A549 (cell line): ENCODE measurements around the gene TMEM139.

Source experiments
- CHD2 ChIP-seq: fragments of 150-350 bp; IDR thresholded peaks from 2 replicates; pipeline ENCODE4 v1.6.1; 2014; ENCODE audit warnings: low read length; ENCODE audit not compliant: partially characterized antibody
- EP300 ChIP-seq, 2 experiments: fragments of >200 bp; sonication (Bioruptor Twin); formaldehyde crosslinking; IDR thresholded peaks; 2 replicates in 1 of 2; 3 replicates in 1 of 2; pipeline ENCODE4 v1.6.1; 2016 to 2017
- GATA3 ChIP-seq: IDR thresholded peaks from 2 replicates; pipeline ENCODE4 v1.6.1; 2012; ENCODE audit warnings: borderline replicate concordance
- HOXB5 ChIP-seq: fragments of 250-450 bp; sonication (Bioruptor Pico); IDR thresholded peaks from 2 replicates; pipeline ENCODE4 v1.5.0; 2020; ENCODE audit warnings: mild to moderate bottlenecking, moderate library complexity
- KDM5A ChIP-seq: fragments of 200-600 bp; sonication (generic); IDR thresholded peaks from 2 replicates; pipeline ENCODE4 v1.6.1; 2016; ENCODE audit warnings: antibody characterized with exemption, mild to moderate bottlenecking
- MYC ChIP-seq: IDR thresholded peaks from 2 replicates; pipeline ENCODE4 v1.6.1; 2012; ENCODE audit warnings: mild to moderate bottlenecking, inconsistent platforms, low read length, improper control_type of control experiment, borderline replicate concordance
- POLR2A ChIP-seq: IDR thresholded peaks from 2 replicates; pipeline ENCODE4 v1.6.1; 2012; ENCODE audit warnings: mild to moderate bottlenecking, low read length
- RFX5 ChIP-seq: fragments of 450-650 bp; IDR thresholded peaks from 2 replicates; pipeline ENCODE4 v1.7.1; 2014; ENCODE audit warnings: antibody characterized with exemption, mild to moderate bottlenecking, moderate library complexity
- TF ChIP-seq, protein P1 (sequence below): IDR thresholded peaks from 2 replicates; pipeline ENCODE4 v1.6.1; 2012
- TF ChIP-seq, protein P2 (sequence below): fragments of >200 bp; sonication (Bioruptor Twin); formaldehyde crosslinking; IDR thresholded peaks from 3 replicates; pipeline ENCODE4 v1.5.1; 2016
- TF ChIP-seq, protein P3 (sequence below): fragments of 200-600 bp; sonication (generic); IDR thresholded peaks from 2 replicates; pipeline ENCODE4 v1.6.1; 2016; ENCODE audit warnings: antibody characterized with exemption, mild to moderate bottlenecking, moderate library complexity
- TF ChIP-seq, protein P4 (sequence below): fragments of 450-650 bp; IDR thresholded peaks from 2 replicates; pipeline ENCODE4 v1.6.1; 2014; ENCODE audit warnings: antibody characterized with exemption
- TF ChIP-seq, protein P5 (sequence below): fragments of >200 bp; sonication (Bioruptor Twin); formaldehyde crosslinking; IDR thresholded peaks from 3 replicates; pipeline ENCODE4 v1.6.1; 2016

DNA sequence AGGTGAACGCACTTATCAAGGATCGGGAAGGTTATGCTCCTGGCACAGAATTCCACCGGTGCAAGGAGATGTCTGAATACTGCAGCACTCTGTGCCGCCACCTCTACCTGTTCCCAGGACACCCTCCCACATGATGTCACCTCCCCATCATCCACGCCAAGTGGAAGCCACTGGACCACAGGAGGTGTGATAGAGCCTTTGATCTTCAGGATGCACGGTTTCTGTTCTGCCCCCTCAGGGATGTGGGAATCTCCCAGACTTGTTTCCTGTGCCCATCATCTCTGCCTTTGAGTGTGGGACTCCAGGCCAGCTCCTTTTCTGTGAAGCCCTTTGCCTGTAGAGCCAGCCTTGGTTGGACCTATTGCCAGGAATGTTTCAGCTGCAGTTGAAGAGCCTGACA, 20.2 kb downstream of the TMEM139 start:
- TF ChIP-seq, protein P1, sequence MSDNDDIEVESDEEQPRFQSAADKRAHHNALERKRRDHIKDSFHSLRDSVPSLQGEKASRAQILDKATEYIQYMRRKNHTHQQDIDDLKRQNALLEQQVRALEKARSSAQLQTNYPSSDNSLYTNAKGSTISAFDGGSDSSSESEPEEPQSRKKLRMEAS: no peak
- no peak for TF ChIP-seq POLR2A
- TF ChIP-seq, protein P2, sequence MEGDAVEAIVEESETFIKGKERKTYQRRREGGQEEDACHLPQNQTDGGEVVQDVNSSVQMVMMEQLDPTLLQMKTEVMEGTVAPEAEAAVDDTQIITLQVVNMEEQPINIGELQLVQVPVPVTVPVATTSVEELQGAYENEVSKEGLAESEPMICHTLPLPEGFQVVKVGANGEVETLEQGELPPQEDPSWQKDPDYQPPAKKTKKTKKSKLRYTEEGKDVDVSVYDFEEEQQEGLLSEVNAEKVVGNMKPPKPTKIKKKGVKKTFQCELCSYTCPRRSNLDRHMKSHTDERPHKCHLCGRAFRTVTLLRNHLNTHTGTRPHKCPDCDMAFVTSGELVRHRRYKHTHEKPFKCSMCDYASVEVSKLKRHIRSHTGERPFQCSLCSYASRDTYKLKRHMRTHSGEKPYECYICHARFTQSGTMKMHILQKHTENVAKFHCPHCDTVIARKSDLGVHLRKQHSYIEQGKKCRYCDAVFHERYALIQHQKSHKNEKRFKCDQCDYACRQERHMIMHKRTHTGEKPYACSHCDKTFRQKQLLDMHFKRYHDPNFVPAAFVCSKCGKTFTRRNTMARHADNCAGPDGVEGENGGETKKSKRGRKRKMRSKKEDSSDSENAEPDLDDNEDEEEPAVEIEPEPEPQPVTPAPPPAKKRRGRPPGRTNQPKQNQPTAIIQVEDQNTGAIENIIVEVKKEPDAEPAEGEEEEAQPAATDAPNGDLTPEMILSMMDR: no peak
- TF ChIP-seq RFX5: no peak
- TF ChIP-seq KDM5A: no peak
- no peak for TF ChIP-seq MYC
- TF ChIP-seq, protein P3, sequence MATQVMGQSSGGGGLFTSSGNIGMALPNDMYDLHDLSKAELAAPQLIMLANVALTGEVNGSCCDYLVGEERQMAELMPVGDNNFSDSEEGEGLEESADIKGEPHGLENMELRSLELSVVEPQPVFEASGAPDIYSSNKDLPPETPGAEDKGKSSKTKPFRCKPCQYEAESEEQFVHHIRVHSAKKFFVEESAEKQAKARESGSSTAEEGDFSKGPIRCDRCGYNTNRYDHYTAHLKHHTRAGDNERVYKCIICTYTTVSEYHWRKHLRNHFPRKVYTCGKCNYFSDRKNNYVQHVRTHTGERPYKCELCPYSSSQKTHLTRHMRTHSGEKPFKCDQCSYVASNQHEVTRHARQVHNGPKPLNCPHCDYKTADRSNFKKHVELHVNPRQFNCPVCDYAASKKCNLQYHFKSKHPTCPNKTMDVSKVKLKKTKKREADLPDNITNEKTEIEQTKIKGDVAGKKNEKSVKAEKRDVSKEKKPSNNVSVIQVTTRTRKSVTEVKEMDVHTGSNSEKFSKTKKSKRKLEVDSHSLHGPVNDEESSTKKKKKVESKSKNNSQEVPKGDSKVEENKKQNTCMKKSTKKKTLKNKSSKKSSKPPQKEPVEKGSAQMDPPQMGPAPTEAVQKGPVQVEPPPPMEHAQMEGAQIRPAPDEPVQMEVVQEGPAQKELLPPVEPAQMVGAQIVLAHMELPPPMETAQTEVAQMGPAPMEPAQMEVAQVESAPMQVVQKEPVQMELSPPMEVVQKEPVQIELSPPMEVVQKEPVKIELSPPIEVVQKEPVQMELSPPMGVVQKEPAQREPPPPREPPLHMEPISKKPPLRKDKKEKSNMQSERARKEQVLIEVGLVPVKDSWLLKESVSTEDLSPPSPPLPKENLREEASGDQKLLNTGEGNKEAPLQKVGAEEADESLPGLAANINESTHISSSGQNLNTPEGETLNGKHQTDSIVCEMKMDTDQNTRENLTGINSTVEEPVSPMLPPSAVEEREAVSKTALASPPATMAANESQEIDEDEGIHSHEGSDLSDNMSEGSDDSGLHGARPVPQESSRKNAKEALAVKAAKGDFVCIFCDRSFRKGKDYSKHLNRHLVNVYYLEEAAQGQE: no peak
- TF ChIP-seq, protein P4, sequence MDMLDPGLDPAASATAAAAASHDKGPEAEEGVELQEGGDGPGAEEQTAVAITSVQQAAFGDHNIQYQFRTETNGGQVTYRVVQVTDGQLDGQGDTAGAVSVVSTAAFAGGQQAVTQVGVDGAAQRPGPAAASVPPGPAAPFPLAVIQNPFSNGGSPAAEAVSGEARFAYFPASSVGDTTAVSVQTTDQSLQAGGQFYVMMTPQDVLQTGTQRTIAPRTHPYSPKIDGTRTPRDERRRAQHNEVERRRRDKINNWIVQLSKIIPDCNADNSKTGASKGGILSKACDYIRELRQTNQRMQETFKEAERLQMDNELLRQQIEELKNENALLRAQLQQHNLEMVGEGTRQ: no peak
- TF ChIP-seq EP300 (IDR thresholded peaks at IDR 0.05): no peak
- TF ChIP-seq HOXB5 (CRISPR knock-in tag): no peak
- no peak for TF ChIP-seq GATA3
- no peak for TF ChIP-seq CHD2
- TF ChIP-seq, protein P5, sequence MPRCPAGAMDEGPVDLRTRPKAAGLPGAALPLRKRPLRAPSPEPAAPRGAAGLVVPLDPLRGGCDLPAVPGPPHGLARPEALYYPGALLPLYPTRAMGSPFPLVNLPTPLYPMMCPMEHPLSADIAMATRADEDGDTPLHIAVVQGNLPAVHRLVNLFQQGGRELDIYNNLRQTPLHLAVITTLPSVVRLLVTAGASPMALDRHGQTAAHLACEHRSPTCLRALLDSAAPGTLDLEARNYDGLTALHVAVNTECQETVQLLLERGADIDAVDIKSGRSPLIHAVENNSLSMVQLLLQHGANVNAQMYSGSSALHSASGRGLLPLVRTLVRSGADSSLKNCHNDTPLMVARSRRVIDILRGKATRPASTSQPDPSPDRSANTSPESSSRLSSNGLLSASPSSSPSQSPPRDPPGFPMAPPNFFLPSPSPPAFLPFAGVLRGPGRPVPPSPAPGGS: no peak
